Psoas muscle (tissue), 8 donors: ENCODE results near the gene IFNL3. TPM values are rescaled to one million over a fixed set of nuclear protein-coding genes. Genes with fewer than 3 reads are reported as not detected.

Experiments used
- ATAC-seq, 4 donors: fragments of 200-7000 bp; cut with Tn5 transposase; one replicate each; pipeline ENCODE4 v1.9.1; 2020; ENCODE audit warnings: moderate library complexity in 3 of 4, mild to moderate bottlenecking in 2 of 4
- DNase-seq, 2 donors: peaks; one replicate each; pipeline ENCODE4 v3.0.0-alpha.2; 2020
- H3K27ac ChIP-seq: fragments of 200-600 bp; one replicate; pipeline ENCODE4 v1.8.0; 2022
- H3K27me3 ChIP-seq, 3 donors: fragments of 200-600 bp in 1 of 3; one replicate each; pipeline versions ENCODE4 v1.6.1 to v1.8.0; 2013 to 2022; ENCODE audit warnings: low read length in 2 of 3, mild to moderate bottlenecking in 2 of 3, moderate library complexity in 1 of 3; ENCODE audit not compliant: insufficient read depth in 3 of 3
- H3K36me3 ChIP-seq, 2 donors: fragments of 200-600 bp in 1 of 2; one replicate each; pipeline versions ENCODE4 v1.6.1 to v1.8.0; 2013 to 2022; ENCODE audit warnings: low read depth in 1 of 2, mild to moderate bottlenecking in 1 of 2, moderate library complexity in 1 of 2; ENCODE audit not compliant: insufficient read depth in 1 of 2
- H3K4me1 ChIP-seq: fragments of 200-600 bp; one replicate; pipeline ENCODE4 v1.8.0; 2022
- H3K4me3 ChIP-seq: fragments of 200-600 bp; one replicate; pipeline ENCODE4 v1.8.0; 2022; ENCODE audit warnings: mild to moderate bottlenecking
- H3K9me3 ChIP-seq: fragments of 200-600 bp; one replicate; pipeline ENCODE4 v1.8.0; 2022
- CTCF ChIP-seq: fragments of 200-600 bp; IDR thresholded peaks from one replicate; pipeline ENCODE4 v1.8.0; 2022; ENCODE audit warnings: antibody characterized with exemption
- WGBS, 3 donors: extraction: QIAGEN DNeasy Blood & Tissue Kit; methylation state at CpG; one replicate each; pipeline versions ENCODE4 v1.1.6 to v1.1.7; 2013; 5-methylcytosine and 5-hydroxymethylcytosine counted together
- intact Hi-C, 2 donors: fragments of 100-400 bp; cut with DNase I; formaldehyde crosslinking; loops; one replicate each; pipeline versions ENCODE4 v1.11.0 to v1.14.2; 2022
- polyA plus RNA-seq, 3 donors: library from polyadenylated mRNA; stranded (reverse); fragments of 200-250 nt; gene quantifications; one replicate each; pipeline ENCODE4 v1.2.3, GENCODE V29; 2013
- total RNA-seq, 4 donors: library from RNA; stranded (reverse); fragmentation: NEBNext Ultra II Directional in 2 of 4; extraction: Animal tissue kit (Norgen Biotek cat#: 25700) in 2 of 4; gene quantifications; one replicate each; pipeline versions ENCODE4 v1.2.1 to v1.2.4, GENCODE V29; 2021 to 2023
- donor health status: healthy with polysubstance abuse.
- donor health status: DM: no; HTN: no; CAD: no; lungs with moderate emphysema.
- donor health status: Bipolar disorder and iron deficiency.
- donor health status: healthy.
- donor health status: DM: yes; HTN: yes; CAD: no.
- donor health status: DM: no; HTN: no; CAD: no.
- donor health status: DM: no; HTN: no; CAD: no.
- donor health status: DM: yes; HTN: yes; CAD: no.

IFNL3 gene
- total and polyA plus RNA-seq, 7 donors: not detected

- DNase-seq (no peak), ATAC-seq (no peak)
- Histone ChIP-seq H3K36me3 (no peaks in the 10 kb centered on the region), H3K27ac (no peak overlapping the region), H3K9me3 (no peaks in the 10 kb centered on the region), H3K4me3 (no peak overlapping the region), H3K4me1 (no peaks in the 10 kb centered on the region), H3K27me3 (peaks cover 0 to 55% (median 18%) of the 10 kb centered on the region in 3 donors)
- 43 to 51% (median 47%) methylated on average over 3 of the region's 3 CpGs for WGBS, 3 donors
- no peak for TF ChIP-seq CTCF
- intact Hi-C loops: no loop called here
Measured at GRCh38 chr19:39252458-39252857, 7.7 kb upstream of the IFNL3 start.

GRCh38 chr19:39251846-39252245, 7.0 kb upstream of the IFNL3 start:
- Histone ChIP-seq H3K4me3 (no peak overlapping the region), H3K36me3 (no peaks in the 10 kb centered on the region), H3K4me1 (no peaks in the 10 kb centered on the region), H3K27me3 (peaks cover 0 to 62% (median 22%) of the 10 kb centered on the region in 3 donors), H3K27ac (no peak overlapping the region), H3K9me3 (no peaks in the 10 kb centered on the region)
- no peak for TF ChIP-seq CTCF
- no peak for ATAC-seq
- intact Hi-C loops: no loop called here
- DNase-seq: no peak
- 49 to 66% (median 52%) methylated on average over 3 of the region's 3 CpGs for WGBS, 3 donors

- 78 to 82% (median 81%) methylated on average over 4 to 5 of the region's 5 CpGs for WGBS, 3 donors
- no peak for ATAC-seq
Measured at GRCh38 chr19:39251081-39251480, 6.3 kb upstream of the IFNL3 start.

GRCh38 chr19:39248806-39249205, 4.0 kb upstream of the IFNL3 start, which contains the start of gene IFNL4:
TSS of gene IFNL4 (minus strand) at chr19:39248856.
- 43 to 46% (median 44%) methylated on average over 13 of the region's 13 CpGs for WGBS, 3 donors
- no peak for TF ChIP-seq CTCF
- no peaks in the 10 kb centered on the region for H3K4me1 ChIP-seq
- no peaks in the 10 kb centered on the region for H3K9me3 ChIP-seq
- H3K27me3 ChIP-seq: peaks cover 0 to 50% (median 18%) of the 10 kb centered on the region in 3 donors
- ATAC-seq (no peak), DNase-seq (no peak)
- H3K4me3 ChIP-seq: peak within 1 kb of the TSS; percentile 11
- no peaks in the 10 kb centered on the region for H3K36me3 ChIP-seq
- intact Hi-C loops: no loop called here
- H3K27ac ChIP-seq: no peak within 1 kb of the TSS

More at GRCh38 chr19:39251081-39251480, 6.3 kb upstream of the IFNL3 start:
- H3K9me3 ChIP-seq: no peaks in the 10 kb centered on the region
- H3K4me1 ChIP-seq: no peaks in the 10 kb centered on the region
- no peak for TF ChIP-seq CTCF
- no peak overlapping the region for H3K27ac ChIP-seq
- H3K4me3 ChIP-seq: no peak overlapping the region
- H3K27me3 ChIP-seq: peaks cover 0 to 57% (median 18%) of the 10 kb centered on the region in 3 donors
- intact Hi-C loops: no loop called here
- no peaks in the 10 kb centered on the region for H3K36me3 ChIP-seq
- DNase-seq: no peak
